H9 (cell line): ENCODE data around the gene MRPL1. TPM values are rescaled to one million over a fixed set of nuclear protein-coding genes. Genes with fewer than 3 reads are reported as not detected.

ENCODE experiments used
- DNase-seq: peaks from one replicate; pipeline ENCODE4 v3.0.0-alpha.2; 2017
- H2AFZ ChIP-seq: one replicate; pipeline ENCODE4 v1.6.1; 2013; ENCODE audit warnings: mild to moderate bottlenecking, low read length, control low read depth, moderate library complexity
- H2AK5ac ChIP-seq: 2 replicates; pipeline ENCODE4 v1.6.1; 2013; ENCODE audit warnings: low read length, control low read depth, mixed read lengths; ENCODE audit not compliant: insufficient read length
- H2BK120ac ChIP-seq: one replicate; pipeline ENCODE4 v1.6.1; 2013; ENCODE audit warnings: low read depth, mild to moderate bottlenecking, low read length, control low read depth, inconsistent platforms; ENCODE audit not compliant: poor library complexity, severe bottlenecking
- H2BK12ac ChIP-seq: 2 replicates; pipeline ENCODE4 v1.6.1; 2013; ENCODE audit warnings: low read length, control low read depth, mixed read lengths, low read depth; ENCODE audit not compliant: insufficient read length
- H2BK15ac ChIP-seq: 2 replicates; pipeline ENCODE4 v1.6.1; 2013; ENCODE audit warnings: low read depth, low read length, control low read depth
- H2BK20ac ChIP-seq: one replicate; pipeline ENCODE4 v1.6.1; 2013; ENCODE audit warnings: low read depth, mild to moderate bottlenecking, low read length, control low read depth, inconsistent platforms; ENCODE audit not compliant: poor library complexity, severe bottlenecking
- H2BK5ac ChIP-seq: 2 replicates; pipeline ENCODE4 v1.6.1; 2013; ENCODE audit warnings: low read length, control low read depth, mixed read lengths; ENCODE audit not compliant: insufficient read length
- H3K14ac ChIP-seq: 2 replicates; pipeline ENCODE4 v1.6.1; 2013; ENCODE audit warnings: low read length, control low read depth; ENCODE audit not compliant: insufficient read depth
- H3K18ac ChIP-seq: 2 replicates; pipeline ENCODE4 v1.6.1; 2013; ENCODE audit warnings: low read depth, mild to moderate bottlenecking, mixed read lengths, low read length, control low read depth; ENCODE audit not compliant: insufficient read length
- H3K23ac ChIP-seq: 2 replicates; pipeline ENCODE4 v1.6.1; 2013; ENCODE audit warnings: low read length, control low read depth, mixed read lengths, low read depth; ENCODE audit not compliant: insufficient read length
- H3K23me2 ChIP-seq: 2 replicates; pipeline ENCODE4 v1.6.1; 2013; ENCODE audit warnings: low read depth, mild to moderate bottlenecking, mixed read lengths, low read length, control low read depth; ENCODE audit not compliant: insufficient read length, poor library complexity, severe bottlenecking
- H3K27ac ChIP-seq: 2 replicates; pipeline ENCODE4 v1.5.1; 2013; ENCODE audit warnings: low read length, control low read depth, mixed read lengths, low read depth; ENCODE audit not compliant: insufficient read length
- H3K27me3 ChIP-seq: 2 replicates; pipeline ENCODE4 v1.6.1; 2013; ENCODE audit warnings: low read length, control low read depth, inconsistent platforms; ENCODE audit not compliant: insufficient read depth
- H3K4ac ChIP-seq: 2 replicates; pipeline ENCODE4 v1.6.1; 2013; ENCODE audit warnings: low read depth, mild to moderate bottlenecking, control low read depth, inconsistent platforms, low read length, moderate library complexity
- H3K4me1 ChIP-seq: 2 replicates; pipeline ENCODE4 v1.6.1; 2013; ENCODE audit warnings: low read length, control low read depth, inconsistent platforms; ENCODE audit not compliant: insufficient read depth
- H3K4me2 ChIP-seq: 2 replicates; pipeline ENCODE4 v1.6.1; 2013; ENCODE audit warnings: low read length, control low read depth, mixed read lengths; ENCODE audit not compliant: insufficient read length, insufficient read depth
- H3K56ac ChIP-seq: 2 replicates; pipeline ENCODE4 v1.6.1; 2013; ENCODE audit warnings: low read depth, mild to moderate bottlenecking, mixed read lengths, low read length, control low read depth; ENCODE audit not compliant: insufficient read length
- H3K79me1 ChIP-seq: 2 replicates; pipeline ENCODE4 v1.6.1; 2013; ENCODE audit warnings: low read depth, mild to moderate bottlenecking, moderate library complexity, low read length, control low read depth, inconsistent platforms; ENCODE audit not compliant: insufficient read depth, poor library complexity, severe bottlenecking
- H3K79me2 ChIP-seq: 2 replicates; pipeline ENCODE4 v1.6.1; 2013; ENCODE audit warnings: low read length, control low read depth, inconsistent platforms; ENCODE audit not compliant: insufficient read depth
- H3K9ac ChIP-seq: 2 replicates; pipeline ENCODE4 v1.6.1; 2013; ENCODE audit warnings: low read length, control low read depth, mixed read lengths; ENCODE audit not compliant: insufficient read length; ENCODE audit errors: extremely low read depth
- H3K9me3 ChIP-seq: one replicate; pipeline ENCODE4 v1.6.1; 2013; ENCODE audit warnings: low read depth, low read length, inconsistent platforms; ENCODE audit not compliant: control insufficient read depth
- H3T11ph ChIP-seq: one replicate; pipeline ENCODE4 v1.6.1; 2013; ENCODE audit warnings: mild to moderate bottlenecking, low read length, control low read depth, inconsistent platforms
- H4K20me1 ChIP-seq: one replicate; pipeline ENCODE4 v1.6.1; 2013; ENCODE audit not compliant: control insufficient read depth, insufficient read length, insufficient read depth
- H4K5ac ChIP-seq: 2 replicates; pipeline ENCODE4 v1.6.1; 2013; ENCODE audit warnings: low read depth, mild to moderate bottlenecking, mixed read lengths, low read length, control low read depth; ENCODE audit not compliant: insufficient read length
- H4K8ac ChIP-seq: replicated peaks from 2 replicates; pipeline ENCODE4 v1.6.1; 2013; ENCODE audit warnings: low read length, control low read depth, mixed read lengths, low read depth; ENCODE audit not compliant: insufficient read length
- H4K91ac ChIP-seq: 2 replicates; pipeline ENCODE4 v1.6.1; 2013; ENCODE audit warnings: low read depth, mild to moderate bottlenecking, moderate library complexity, mixed read lengths, low read length, control low read depth; ENCODE audit not compliant: insufficient read length
- H3K27ac Mint-ChIP-seq, 3 experiments: 2 replicates in 2 of 3; 3 replicates in 1 of 3; pipeline ENCODE4 v1.8.0; 2020 to 2021; ENCODE audit warnings: mixed read lengths in 3 of 3, mild to moderate bottlenecking in 1 of 3, moderate library complexity in 1 of 3
- H3K27me3 Mint-ChIP-seq: 2 replicates; pipeline ENCODE4 v1.8.0; 2021; ENCODE audit warnings: low read depth, mild to moderate bottlenecking, moderate library complexity, mixed read lengths
- H3K36me3 Mint-ChIP-seq, 3 experiments: 2 replicates in 2 of 3; 3 replicates in 1 of 3; pipeline ENCODE4 v1.8.0; 2020 to 2021; ENCODE audit warnings: low read depth in 3 of 3, mixed read lengths in 3 of 3; ENCODE audit not compliant: insufficient read depth in 1 of 3
- H3K4me1 Mint-ChIP-seq, 2 experiments: 2 replicates each; pipeline ENCODE4 v1.8.0; 2020; ENCODE audit warnings: mixed read lengths in 2 of 2
- H3K4me3 Mint-ChIP-seq, 2 experiments: 2 replicates in 1 of 2; 3 replicates in 1 of 2; pipeline ENCODE4 v1.8.0; 2020 to 2021; ENCODE audit warnings: mild to moderate bottlenecking in 2 of 2, mixed read lengths in 2 of 2, moderate library complexity in 1 of 2
- H3K9me3 Mint-ChIP-seq, 2 experiments: 2 replicates in 1 of 2; 3 replicates in 1 of 2; pipeline ENCODE4 v1.8.0; 2020; ENCODE audit warnings: mild to moderate bottlenecking in 2 of 2, mixed read lengths in 2 of 2, moderate library complexity in 1 of 2
- total RNA-seq: library from RNA; stranded (reverse); gene quantifications from 2 replicates; pipeline ENCODE4 v1.2.1, GENCODE V29; 2021
- TF ChIP-seq, protein P1 (sequence below): fragments of 200-600 bp; sonication (generic); conservative IDR thresholded peaks from 3 replicates; pipeline ENCODE4 v1.8.0; 2021; ENCODE audit warnings: antibody characterized with exemption, mild to moderate bottlenecking

The MRPL1 gene
- total RNA-seq, 1 experiment from 2014 or later: 39.0 TPM

DNA sequence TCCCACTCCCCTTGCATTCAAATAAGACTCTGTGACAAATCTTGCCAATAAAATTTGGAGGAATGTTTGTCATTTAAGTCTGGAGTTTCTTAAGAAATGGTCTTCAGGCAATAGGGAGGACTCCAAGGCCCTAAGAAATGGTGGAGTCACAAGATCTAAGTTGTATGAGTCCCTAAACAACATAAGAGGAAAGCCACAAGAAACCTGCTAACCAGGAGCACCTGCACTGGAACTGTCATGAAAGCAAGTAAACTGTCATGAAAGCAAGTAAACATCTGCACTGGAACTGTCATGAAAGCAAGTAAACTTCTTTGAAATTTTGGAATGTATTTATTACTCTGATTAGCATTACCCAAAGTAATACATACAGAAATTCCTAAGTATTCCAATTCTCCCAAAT lies 47.0 kb upstream of the MRPL1 start:
- Histone ChIP-seq H3T11ph (no peak overlapping the region), H2BK20ac (no peak overlapping the region), H3K4me2 (no peak overlapping the region), H3K18ac (no peak overlapping the region), H4K20me1 (no peaks in the 10 kb centered on the region), H3K23ac (no peak overlapping the region), H3K9me3 (no peaks in the 10 kb centered on the region), H2AK5ac (no peak overlapping the region), H3K56ac (no peak overlapping the region), H2BK5ac (no peak overlapping the region), H3K23me2 (peaks cover 8% of the 10 kb centered on the region), H4K5ac (no peak overlapping the region), H3K79me2 (peaks cover 2% of the 10 kb centered on the region; the same call in 1 of the 2 replicates), H3K27ac (no peak overlapping the region), H2BK12ac (no peak overlapping the region), H2BK120ac (no peak overlapping the region), H3K14ac (no peak overlapping the region), H2AFZ (no peak overlapping the region), H3K9ac (no peak overlapping the region), H4K8ac (no peak overlapping the region), H3K4ac (no peak overlapping the region), H4K91ac (no peak overlapping the region), H3K79me1 (no peaks in the 10 kb centered on the region), H3K27me3 (no peaks in the 10 kb centered on the region), H2BK15ac (no peak overlapping the region), H3K4me1 (no peaks in the 10 kb centered on the region; the same call in 1 of the 2 replicates)
- TF ChIP-seq, protein P1, sequence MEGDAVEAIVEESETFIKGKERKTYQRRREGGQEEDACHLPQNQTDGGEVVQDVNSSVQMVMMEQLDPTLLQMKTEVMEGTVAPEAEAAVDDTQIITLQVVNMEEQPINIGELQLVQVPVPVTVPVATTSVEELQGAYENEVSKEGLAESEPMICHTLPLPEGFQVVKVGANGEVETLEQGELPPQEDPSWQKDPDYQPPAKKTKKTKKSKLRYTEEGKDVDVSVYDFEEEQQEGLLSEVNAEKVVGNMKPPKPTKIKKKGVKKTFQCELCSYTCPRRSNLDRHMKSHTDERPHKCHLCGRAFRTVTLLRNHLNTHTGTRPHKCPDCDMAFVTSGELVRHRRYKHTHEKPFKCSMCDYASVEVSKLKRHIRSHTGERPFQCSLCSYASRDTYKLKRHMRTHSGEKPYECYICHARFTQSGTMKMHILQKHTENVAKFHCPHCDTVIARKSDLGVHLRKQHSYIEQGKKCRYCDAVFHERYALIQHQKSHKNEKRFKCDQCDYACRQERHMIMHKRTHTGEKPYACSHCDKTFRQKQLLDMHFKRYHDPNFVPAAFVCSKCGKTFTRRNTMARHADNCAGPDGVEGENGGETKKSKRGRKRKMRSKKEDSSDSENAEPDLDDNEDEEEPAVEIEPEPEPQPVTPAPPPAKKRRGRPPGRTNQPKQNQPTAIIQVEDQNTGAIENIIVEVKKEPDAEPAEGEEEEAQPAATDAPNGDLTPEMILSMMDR: no peak
- H3K9me3 Mint-ChIP-seq: peaks cover 0 to 3% of the 10 kb centered on the region in 2 experiments; a peak in 2 of 5 replicates
- no peaks in the 10 kb centered on the region; a peak in 1 of 7 replicates for H3K36me3 Mint-ChIP-seq
- H3K27ac Mint-ChIP-seq: no peak overlapping the region
- no peak for DNase-seq
- H3K4me1 Mint-ChIP-seq: peaks cover 10 to 12% of the 10 kb centered on the region in 2 experiments
- no peak overlapping the region for H3K4me3 Mint-ChIP-seq
- H3K27me3 Mint-ChIP-seq: peaks cover 2% of the 10 kb centered on the region; the same call in 1 of the 2 replicates
